Stimulated activated naive CD8-positive, alpha-beta T cell treated with anti-CD3 and anti-CD28 coated beads, Interleukin-15, amount 100 ng/mL, for 72 hours (primary cell): ENCODE results near the gene FOXJ1.
"Not testable (repeated sequence)": the region's sequence is repeated elsewhere in the genome, so short reads cannot be mapped to it uniquely, and the experiment has no call there.

Experiments
- ATAC-seq: fragments of 150-1000 bp; cut with Tn5 transposase; 2 replicates; pipeline ENCODE4 v1.10.0; 2021; ENCODE audit warnings: mild to moderate bottlenecking, moderate library complexity
- DNase-seq, 2 donors: peaks; one replicate each; pipeline ENCODE4 v3.0.0; 2021 to 2022
- H3K27ac Mint-ChIP-seq, 2 donors: one replicate each; pipeline ENCODE4 v1.8.0; 2022; ENCODE audit warnings: mild to moderate bottlenecking in 2 of 2, mixed read lengths in 2 of 2, moderate library complexity in 2 of 2
- H3K27me3 Mint-ChIP-seq: one replicate; pipeline ENCODE4 v1.8.0; 2022; ENCODE audit warnings: mixed read lengths
- H3K4me1 Mint-ChIP-seq: one replicate; pipeline ENCODE4 v1.8.0; 2022; ENCODE audit warnings: mild to moderate bottlenecking, mixed read lengths
- H3K4me3 Mint-ChIP-seq, 2 donors: one replicate each; pipeline ENCODE4 v1.8.0; 2022; ENCODE audit warnings: mild to moderate bottlenecking in 2 of 2, mixed read lengths in 2 of 2, moderate library complexity in 1 of 2
- H3K9me3 Mint-ChIP-seq, 2 donors: one replicate each; pipeline ENCODE4 v1.8.0; 2022; ENCODE audit warnings: mixed read lengths in 2 of 2

FOXJ1 gene, protein sequence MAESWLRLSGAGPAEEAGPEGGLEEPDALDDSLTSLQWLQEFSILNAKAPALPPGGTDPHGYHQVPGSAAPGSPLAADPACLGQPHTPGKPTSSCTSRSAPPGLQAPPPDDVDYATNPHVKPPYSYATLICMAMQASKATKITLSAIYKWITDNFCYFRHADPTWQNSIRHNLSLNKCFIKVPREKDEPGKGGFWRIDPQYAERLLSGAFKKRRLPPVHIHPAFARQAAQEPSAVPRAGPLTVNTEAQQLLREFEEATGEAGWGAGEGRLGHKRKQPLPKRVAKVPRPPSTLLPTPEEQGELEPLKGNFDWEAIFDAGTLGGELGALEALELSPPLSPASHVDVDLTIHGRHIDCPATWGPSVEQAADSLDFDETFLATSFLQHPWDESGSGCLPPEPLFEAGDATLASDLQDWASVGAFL

DNA sequence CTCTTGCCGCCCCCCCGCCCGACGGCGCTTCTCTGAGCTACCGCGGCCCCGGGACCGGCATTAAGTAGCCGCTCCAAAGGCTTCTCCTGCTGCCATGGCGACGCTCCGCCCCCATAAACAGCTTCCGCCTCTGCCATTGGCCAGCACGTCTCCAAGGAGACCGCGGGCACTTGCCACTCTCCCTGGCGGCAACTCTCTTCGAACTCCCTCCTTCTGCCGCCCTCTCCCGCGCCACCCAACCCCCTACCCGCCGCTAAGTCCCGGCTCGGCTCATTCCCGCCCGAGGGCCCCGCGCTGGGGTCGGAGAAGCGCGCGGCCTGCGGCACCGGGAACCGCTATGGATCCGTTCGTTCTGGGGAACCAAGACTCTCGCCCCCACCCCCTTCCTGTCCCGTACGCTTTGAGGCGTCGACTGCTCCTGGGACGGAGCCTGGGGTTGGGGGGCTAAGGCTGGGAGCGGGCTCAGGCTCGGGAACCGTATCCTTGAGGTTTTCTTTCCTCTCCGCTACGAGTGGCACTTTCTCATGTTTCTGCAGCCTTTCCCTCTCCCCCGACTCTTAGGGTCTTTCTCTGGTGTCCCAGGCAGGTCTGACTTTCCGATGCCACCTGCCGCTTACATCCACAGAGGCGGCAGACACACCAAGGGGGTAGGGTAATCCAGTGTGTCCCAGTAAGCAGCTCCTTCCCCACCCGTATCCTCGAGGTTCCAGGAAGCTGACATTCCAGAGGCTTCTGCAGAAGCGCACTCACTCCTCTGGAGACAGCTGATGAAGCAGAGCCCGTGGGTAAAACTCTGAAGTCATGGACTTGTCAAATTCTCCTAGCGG lies at the start of gene FOXJ1:
Gene FOXJ1, minus strand, starts transcription at position 34 of the 827 bp plus-strand sequence. CDS start 850 bp downstream, outside the sequence.
- Mint-ChIP-seq H3K27me3 (no peaks in the 10 kb centered on the region), H3K4me1 (peaks cover 95% of the 10 kb centered on the region), H3K27ac (peak within 1 kb of the TSS; percentile 81 to 88), H3K4me3 (peak within 1 kb of the TSS; percentile 80 to 82), H3K9me3 (no peaks in the 10 kb centered on the region)
- ATAC-seq (peak; percentile 77), DNase-seq (peak; percentile 91 to 92)

DNA sequence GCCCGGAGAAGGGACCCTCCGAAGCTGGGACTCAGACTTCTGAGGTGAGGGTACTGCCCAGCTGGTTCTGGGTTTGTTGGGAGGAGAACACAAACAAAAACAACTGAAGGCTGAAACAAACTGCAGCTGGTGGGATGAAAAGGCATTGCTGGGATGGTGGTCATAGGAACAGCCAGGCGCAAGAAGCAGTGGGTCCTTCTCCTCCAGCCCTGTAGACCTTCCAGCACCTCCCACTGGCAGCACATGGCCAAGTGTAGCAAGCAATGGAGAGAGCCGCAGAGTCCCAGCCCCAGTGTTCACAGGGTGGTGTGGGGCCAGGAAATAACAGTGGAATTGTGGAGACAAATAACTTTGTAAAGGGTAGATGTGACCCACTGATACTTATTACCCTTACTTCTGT lies 48.7 kb upstream of the FOXJ1 start:
- peak overlapping the region; percentile 89 to 98 for H3K27ac Mint-ChIP-seq
- H3K4me1 Mint-ChIP-seq = peaks cover 90% of the 10 kb centered on the region
- ATAC-seq (no peak), DNase-seq (no peak)
- peak overlapping the region; percentile 44 to 87 for H3K4me3 Mint-ChIP-seq
- H3K27me3 Mint-ChIP-seq = no peaks in the 10 kb centered on the region
- H3K9me3 Mint-ChIP-seq = no peaks in the 10 kb centered on the region

DNA sequence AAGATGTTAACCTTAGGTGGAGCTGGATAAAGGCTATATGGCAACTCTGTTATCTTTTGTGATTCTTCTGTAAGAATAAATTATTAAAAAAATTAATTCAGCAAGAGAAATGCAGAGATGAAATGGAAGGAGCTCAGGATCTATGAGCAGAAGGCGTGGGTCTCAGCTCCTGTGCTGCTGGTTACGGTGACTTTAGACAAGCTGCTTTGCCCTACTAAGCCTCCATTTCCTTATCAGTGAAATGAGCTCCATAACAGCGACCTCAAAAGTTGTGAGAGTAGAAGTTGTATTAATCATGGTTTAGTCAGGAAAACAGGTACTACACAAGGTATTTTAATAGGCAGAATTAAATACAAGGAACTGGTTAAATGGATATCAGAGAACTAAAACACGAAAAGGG lies 48.2 kb upstream of the FOXJ1 start:
- no peaks in the 10 kb centered on the region for H3K9me3 Mint-ChIP-seq
- DNase-seq = no peak
- no peaks in the 10 kb centered on the region for H3K27me3 Mint-ChIP-seq
- H3K27ac Mint-ChIP-seq = peak overlapping the region; percentile 89 to 98
- peak overlapping the region; percentile 44 to 87 for H3K4me3 Mint-ChIP-seq
- no peak for ATAC-seq
- H3K4me1 Mint-ChIP-seq = peaks cover 90% of the 10 kb centered on the region

DNA sequence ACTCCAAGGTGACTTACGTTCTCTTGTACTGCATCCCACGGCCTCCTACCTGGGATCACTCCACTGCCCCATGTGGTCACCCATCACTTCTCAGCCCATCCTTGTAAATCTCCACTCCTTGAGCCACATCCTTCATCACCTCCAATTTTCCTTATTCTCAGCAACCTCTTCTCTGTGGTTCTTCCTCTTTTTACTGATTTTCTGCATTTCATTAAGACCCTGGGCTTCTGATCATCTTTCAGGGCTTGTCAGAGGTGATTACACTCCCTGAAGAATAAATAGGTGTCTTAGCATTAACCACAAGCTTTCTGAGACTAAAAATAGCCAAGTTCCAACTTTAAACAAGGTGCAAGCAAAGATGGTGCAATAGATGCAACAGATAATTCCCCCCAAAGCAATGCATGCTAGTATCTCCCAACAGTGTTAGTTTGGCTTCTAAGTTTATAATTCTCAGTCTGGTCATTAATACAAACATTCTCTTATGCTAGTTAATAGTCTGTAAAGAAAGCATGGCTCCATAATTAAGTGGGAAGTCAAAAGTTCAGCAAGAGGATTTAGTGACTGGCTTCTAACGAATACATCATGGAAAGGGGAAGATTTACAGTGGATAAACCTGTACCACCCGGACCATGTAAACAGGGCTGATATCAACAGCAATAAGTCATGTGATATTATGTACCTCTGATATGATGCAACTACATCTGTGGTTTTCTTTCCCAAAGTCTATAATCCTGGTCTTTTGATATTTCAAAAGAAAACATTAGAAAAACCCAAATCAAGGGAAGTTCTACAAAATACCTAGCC lies 47.4 kb upstream of the FOXJ1 start:
- Mint-ChIP-seq H3K9me3 (no peaks in the 10 kb centered on the region), H3K27me3 (no peaks in the 10 kb centered on the region), H3K4me1 (peaks cover 83% of the 10 kb centered on the region), H3K4me3 (peak overlapping the region; percentile 31 to 70), H3K27ac (peak overlapping the region; percentile 81 to 98)
- no peak for ATAC-seq
- DNase-seq = no peak

DNA sequence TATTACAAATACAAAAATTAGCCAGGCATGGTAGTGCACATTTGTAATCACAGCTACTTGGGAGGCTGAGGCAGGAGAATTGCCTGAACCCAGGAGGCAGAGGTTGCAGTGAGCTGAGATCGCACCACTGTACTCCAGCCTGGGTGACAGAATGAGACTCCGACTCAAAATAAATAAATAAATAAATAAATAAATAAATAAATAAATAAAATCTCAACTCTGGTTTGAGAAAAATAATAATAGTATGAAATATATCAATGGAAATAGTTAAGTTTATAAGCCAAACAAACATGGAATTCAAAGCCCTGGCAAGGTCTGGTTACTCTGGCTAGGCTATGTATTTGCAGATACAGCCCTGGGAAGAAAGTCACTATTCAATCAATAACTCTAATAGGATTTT lies 45.7 kb upstream of the FOXJ1 start:
- not testable (repeated sequence) for H3K9me3 Mint-ChIP-seq, ATAC-seq, DNase-seq, H3K27me3 Mint-ChIP-seq
- Mint-ChIP-seq H3K27ac (peak overlapping the region in 1 of 2 donors; percentile 82), H3K4me1 (peaks cover 74% of the 10 kb centered on the region), H3K4me3 (peak overlapping the region in 1 of 2 donors; percentile 62)

DNA sequence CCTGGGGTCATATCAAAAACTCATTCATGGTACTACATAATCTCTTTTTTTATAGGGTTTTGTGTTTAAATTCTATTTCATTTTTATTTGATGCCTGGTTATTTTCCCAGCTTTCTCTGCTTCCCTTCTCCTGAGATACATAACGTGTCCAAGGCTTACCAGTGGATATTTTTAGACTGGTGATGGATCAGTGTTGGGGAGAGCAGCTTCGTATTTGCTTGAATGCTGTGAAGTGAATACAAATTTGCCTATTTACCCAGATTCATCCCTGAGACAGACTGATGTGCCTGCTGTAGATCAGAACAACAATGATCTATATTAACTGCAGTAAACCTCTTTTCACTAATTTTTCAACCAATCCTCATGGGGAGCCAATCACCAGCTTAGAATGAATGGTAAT lies 43.2 kb upstream of the FOXJ1 start:
- H3K27me3 Mint-ChIP-seq = no peaks in the 10 kb centered on the region
- H3K4me1 Mint-ChIP-seq = peaks cover 74% of the 10 kb centered on the region
- DNase-seq (no peak), ATAC-seq (no peak)
- no peak overlapping the region for H3K4me3 Mint-ChIP-seq
- H3K27ac Mint-ChIP-seq = no peak overlapping the region
- no peaks in the 10 kb centered on the region for H3K9me3 Mint-ChIP-seq

DNA sequence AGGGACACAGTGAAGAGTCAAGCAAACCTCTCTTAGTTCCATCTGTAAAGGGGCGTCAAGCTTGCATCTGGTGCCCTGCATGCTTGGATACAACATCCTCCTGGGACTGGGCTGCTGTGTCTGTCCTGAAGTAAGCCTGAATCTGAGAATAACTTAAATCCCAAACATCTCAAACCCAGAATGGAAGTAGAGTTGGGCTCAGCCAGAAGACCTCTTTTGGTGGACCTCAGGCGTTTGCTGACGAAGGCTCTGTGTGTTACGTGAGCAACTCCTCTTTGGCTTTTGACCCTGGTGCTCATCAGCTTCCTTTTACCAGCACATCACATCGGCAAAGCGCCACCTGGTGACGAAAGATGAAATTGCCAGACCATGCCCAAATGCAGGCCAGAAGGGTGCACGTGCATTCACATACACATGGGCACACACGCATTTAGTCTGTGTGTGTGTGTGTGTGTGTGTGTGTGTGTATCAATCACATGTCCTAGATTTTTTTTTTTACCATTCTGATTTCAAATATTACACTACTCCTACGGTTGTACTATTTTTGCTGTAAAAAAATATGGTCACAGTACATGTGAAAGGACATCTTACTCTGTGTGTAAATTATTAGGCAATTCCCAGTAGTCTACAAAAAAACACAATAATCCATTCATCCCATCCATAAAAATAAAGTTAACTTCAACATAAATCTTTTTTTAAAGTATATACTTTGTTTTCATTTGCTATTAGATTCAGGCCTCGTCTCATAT lies 41.1 kb upstream of the FOXJ1 start:
- Mint-ChIP-seq H3K4me3 (peak overlapping the region; percentile 29 to 71), H3K4me1 (peaks cover 74% of the 10 kb centered on the region)

DNA sequence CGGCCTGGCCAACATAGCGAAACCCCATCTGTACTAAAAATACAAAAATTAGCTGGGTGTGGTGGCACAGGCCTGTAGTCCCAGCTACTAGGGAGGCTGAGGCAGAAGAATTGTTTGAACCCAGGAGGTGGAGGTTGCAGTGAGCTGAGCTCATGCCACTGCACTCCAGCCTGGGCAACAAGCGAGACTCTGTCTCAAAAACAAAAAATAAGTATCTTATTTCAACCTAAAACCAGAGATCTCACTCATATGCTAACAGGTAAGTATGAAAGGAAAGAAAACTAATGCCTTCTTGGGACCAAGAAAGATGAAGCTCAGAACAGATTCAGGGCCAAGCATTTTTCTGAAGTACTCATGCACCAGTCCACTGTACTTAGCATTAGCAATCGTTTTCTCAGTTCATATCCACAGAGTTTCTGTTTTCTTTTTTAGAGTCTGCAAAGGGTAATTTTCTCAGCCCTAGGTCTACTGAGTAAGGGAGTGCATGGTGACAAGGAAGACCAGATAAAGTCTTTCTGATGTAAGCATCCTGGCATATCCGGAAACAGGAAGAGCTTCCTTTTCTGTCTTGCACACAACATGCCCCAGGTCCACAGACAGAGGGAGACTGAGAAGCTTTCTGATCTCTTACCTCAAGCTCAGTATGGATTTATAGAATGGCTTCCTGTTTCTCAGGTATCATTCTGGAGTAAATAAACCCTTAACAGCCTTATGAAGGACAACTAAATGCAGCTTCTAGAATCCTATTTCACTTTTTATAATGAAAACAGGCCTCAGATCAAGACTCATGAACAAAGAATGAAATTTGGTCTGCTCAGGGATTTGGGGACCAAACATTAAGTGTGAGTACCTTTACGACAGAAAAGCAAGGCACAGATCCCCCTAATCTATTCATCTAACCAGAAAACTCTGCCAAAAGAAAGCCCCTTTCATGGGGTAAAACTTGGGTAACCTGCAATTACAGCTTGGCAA lies 38.7 kb upstream of the FOXJ1 start:
- peak overlapping the region; percentile 97 to 99 for H3K27ac Mint-ChIP-seq

More for the DNA sequence above, 41.1 kb upstream of the FOXJ1 start:
- DNase-seq (peak; percentile 93 to 97), ATAC-seq (peak; percentile 77)
- H3K9me3 Mint-ChIP-seq = no peaks in the 10 kb centered on the region
- H3K27ac Mint-ChIP-seq = peak overlapping the region; percentile 54 to 95
- H3K27me3 Mint-ChIP-seq = no peaks in the 10 kb centered on the region

DNA sequence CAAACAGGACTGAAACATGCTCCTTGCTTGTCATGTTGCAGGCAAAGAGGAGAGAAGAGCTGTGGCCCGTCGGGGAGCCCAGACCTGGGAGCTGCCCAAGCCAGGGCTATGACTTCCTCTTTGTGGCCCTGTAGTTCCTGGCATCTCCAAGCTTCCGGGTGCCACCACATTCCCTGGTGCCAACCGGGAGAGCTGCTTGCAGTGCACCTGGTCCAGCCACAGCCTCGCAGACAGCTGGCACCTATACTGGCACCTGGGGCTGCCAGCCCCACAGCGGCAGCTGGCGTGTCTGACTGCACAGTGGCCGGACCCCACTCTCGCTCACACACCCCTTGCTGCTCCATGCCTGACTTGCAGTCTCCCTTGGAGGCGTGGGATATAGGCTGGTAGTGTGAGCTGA lies 37.1 kb upstream of the FOXJ1 start:
- no peak overlapping the region for H3K4me3 Mint-ChIP-seq
- H3K27me3 Mint-ChIP-seq = no peaks in the 10 kb centered on the region
- H3K9me3 Mint-ChIP-seq = no peaks in the 10 kb centered on the region
- ATAC-seq (no peak), DNase-seq (no peak)
- H3K27ac Mint-ChIP-seq = peak overlapping the region; percentile 71 to 99
- H3K4me1 Mint-ChIP-seq = peaks cover 60% of the 10 kb centered on the region

More for the DNA sequence above, 38.7 kb upstream of the FOXJ1 start:
- ATAC-seq (peak; percentile 95), DNase-seq (peak; percentile 30 to 76)
- Mint-ChIP-seq H3K9me3 (no peaks in the 10 kb centered on the region), H3K4me1 (peaks cover 67% of the 10 kb centered on the region), H3K4me3 (peak overlapping the region; percentile 72 to 93), H3K27me3 (no peaks in the 10 kb centered on the region)

DNA sequence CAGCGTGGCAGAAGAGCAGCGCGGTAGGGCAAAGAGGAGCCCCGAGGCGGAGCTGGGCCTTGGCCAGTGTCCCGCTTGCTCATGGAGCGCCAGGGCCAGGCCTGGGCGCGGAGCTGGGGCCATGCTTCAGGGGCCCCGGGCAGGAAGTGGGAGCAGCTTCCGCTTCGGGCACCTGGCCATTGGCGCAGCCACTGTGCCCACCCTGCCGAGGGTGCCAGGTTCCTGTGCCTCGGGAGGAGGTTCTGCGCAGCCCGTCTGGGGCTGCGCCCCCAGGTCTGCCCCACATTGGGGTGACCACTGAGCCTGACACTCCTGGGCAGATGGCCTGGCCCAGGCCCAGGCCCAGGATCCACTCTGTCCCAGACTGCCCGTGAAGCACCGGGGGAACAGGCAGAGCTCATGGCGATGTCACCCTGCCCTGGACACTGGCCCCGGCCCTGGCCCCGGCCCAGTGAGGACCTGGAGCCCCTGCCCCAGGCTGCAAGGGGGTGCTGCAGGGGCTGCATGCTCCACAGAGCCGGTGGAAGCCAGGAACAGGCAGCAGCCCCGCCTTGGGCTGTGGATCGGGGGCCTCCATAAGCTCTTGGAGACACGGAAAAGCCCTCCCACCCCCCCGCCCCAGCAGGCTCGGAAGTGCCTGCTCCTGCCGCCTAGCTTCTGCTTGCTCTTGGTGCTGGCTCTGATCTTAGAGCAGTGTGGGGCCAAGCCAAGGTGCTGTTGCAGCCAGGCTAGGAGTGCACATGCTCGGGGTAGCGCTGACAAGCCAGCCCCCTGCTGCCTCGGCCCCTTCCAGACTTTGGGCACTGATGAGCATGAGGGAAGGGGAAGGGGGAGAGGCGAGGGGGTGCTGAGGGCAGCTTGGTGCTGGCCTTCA lies 35.9 kb upstream of the FOXJ1 start:
- ATAC-seq (no peak), DNase-seq (no peak)
- no peaks in the 10 kb centered on the region for H3K27me3 Mint-ChIP-seq
- H3K9me3 Mint-ChIP-seq = no peaks in the 10 kb centered on the region
- peaks cover 55% of the 10 kb centered on the region for H3K4me1 Mint-ChIP-seq
- H3K27ac Mint-ChIP-seq = peak overlapping the region; percentile 27 to 47
- H3K4me3 Mint-ChIP-seq = no peak overlapping the region

DNA sequence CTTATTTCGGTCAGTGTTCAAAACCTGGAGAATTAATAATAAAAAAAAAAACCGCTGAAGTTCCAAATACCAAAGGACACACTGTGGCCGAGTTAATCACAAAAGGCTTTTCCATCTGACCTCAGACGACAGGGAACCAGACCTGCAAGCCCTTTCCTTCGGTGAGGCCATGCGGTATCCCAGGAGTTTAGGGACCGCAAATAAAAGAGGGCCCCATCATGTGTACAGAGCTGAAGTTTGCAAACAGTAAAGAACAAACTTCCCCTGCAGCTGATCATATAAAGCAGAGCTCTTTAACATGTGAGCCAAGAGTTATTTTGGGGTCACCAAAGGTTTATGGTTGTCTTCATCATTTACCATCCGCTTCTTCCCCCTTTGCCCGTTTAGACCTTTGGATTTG lies 33.0 kb upstream of the FOXJ1 start:
- DNase-seq = no peak
- H3K27ac Mint-ChIP-seq = no peak overlapping the region
- H3K4me1 Mint-ChIP-seq = peaks cover 28% of the 10 kb centered on the region
- H3K9me3 Mint-ChIP-seq = no peaks in the 10 kb centered on the region
- no peak overlapping the region for H3K4me3 Mint-ChIP-seq
- no peak for ATAC-seq
- no peaks in the 10 kb centered on the region for H3K27me3 Mint-ChIP-seq

DNA sequence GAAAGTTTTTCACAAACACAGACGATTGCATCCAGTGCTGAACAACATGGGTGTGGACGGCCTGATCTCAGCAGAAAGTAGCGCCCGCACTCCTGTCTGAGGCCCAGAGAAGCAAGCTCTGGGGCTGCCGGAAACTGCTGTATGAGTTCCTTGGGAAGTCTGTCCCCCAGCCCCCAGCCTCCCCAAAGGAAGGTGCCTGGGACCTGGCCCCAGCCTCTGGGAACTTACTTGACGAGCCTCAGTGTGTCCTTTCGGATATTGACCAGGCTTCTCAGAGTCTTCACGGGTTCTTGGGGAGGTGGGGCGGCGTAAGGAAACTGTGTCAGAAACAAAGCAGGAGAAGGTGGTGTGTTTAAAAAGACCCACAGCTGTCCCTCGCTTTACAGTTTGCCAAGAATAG lies 32.4 kb upstream of the FOXJ1 start:
- DNase-seq (no peak), ATAC-seq (no peak)
- Mint-ChIP-seq H3K9me3 (no peaks in the 10 kb centered on the region), H3K27ac (no peak overlapping the region), H3K4me3 (no peak overlapping the region), H3K27me3 (no peaks in the 10 kb centered on the region), H3K4me1 (peaks cover 22% of the 10 kb centered on the region)

DNA sequence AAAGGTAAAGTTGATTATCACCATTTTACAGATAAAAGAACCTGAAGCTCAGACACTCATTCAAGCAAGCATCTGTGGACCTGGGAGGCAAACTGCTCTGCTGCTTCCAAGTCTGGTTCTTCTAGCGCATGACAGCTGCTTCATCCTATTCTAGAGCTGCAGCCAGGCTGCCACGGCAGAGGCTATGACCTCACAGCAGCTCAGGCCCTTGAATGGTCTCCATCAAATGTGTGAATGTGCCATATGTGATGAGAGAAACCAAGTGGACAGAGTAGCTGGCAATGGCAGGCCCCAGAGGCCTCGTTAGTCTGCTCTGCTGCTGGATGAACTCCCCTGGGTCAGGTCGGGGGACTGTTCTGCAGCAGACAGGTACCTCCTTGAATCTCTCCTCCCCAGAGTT lies 30.7 kb upstream of the FOXJ1 start:
- H3K4me1 Mint-ChIP-seq = peaks cover 12% of the 10 kb centered on the region
- no peaks in the 10 kb centered on the region for H3K9me3 Mint-ChIP-seq
- DNase-seq (no peak), ATAC-seq (no peak)
- no peaks in the 10 kb centered on the region for H3K27me3 Mint-ChIP-seq
- no peak overlapping the region for H3K27ac Mint-ChIP-seq
- no peak overlapping the region for H3K4me3 Mint-ChIP-seq
